Iris pigment epithelial cell (primary cell): ENCODE measurements around the gene UBXN7.
"Not testable (repeated sequence)": the region's sequence is repeated elsewhere in the genome, so short reads cannot be mapped to it uniquely, and the experiment has no call there.

Source experiments
- DNase-seq: peaks from one replicate; pipeline ENCODE4 v3.0.0-alpha.2; 2011; ENCODE audit warnings: low read depth

Gene UBXN7

DNA sequence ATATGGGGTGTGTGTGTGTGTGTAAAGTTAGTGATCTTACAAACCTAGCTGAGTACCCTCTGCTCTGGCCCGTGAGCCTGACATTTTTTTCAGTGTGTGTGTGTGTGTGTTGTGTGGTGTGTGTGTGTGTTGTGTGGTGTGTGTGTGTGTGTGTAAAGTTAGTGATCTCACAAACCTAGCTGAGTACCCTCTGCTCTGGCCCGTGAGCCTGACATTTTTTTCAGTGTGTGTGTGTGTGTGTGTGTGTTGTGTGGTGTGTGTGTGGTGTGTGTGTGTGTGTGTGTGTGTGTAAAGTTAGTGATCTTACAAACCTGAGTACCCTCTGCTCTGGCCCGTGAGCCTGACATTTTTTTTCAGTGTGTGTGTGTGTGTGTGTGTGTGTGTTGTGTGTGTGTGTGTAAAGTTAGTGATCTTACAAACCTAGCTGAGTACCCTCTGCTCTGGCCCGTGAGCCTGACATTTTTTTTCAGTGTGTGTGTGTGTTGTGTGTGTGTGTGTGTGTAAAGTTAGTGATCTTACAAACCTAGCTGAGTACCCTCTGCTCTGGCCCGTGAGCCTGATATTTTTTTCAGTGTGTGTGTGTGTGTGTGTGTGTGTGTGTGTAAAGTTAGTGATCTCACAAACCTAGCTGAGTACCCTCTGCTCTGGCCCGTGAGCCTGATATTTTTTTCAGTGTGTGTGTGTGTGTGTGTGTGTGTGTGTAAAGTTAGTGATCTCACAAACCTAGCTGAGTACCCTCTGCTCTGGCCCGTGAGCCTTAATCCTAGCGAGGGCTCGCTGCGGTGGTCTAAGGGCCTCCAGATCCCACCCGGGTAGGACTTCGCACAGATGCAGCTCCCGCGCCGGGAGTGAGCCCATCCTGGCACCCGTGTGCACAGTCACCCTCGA lies 115.2 kb downstream of the UBXN7 start:
- not testable (repeated sequence) for DNase-seq

- DNase-seq, result no peak
These were observed 116.4 kb downstream of the UBXN7 start for GRCh38 chr3:196315821-196316220.

- DNase-seq, result no peak
These were observed 117.6 kb downstream of the UBXN7 start for GRCh38 chr3:196314597-196314996.

DNA sequence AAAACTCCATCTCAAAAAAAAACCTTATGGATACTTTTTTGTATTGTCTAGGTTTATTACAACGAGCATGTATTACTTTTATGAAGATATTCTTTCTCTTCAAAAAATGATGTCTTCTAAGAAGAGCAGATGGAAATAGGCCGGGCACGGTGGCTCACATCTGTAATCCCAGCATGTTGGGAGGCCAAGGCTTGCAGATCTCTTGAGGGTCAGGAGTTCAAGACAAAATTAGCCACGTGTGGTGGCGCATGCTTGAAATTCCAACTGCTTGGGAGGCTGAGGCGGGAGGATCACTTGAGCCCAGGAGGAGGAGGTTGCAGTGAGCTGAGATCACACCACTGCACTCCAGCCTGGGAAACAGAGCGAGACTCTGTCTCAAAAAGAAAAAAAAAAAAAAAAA lies 118.1 kb downstream of the UBXN7 start:
- not testable (repeated sequence) for DNase-seq

GRCh38 chr3:196302960-196303359 lies 129.3 kb downstream of the UBXN7 start:
- not testable (repeated sequence) for DNase-seq

GRCh38 chr3:196302551-196302950 lies 129.7 kb downstream of the UBXN7 start:
- not testable (repeated sequence) for DNase-seq

DNA sequence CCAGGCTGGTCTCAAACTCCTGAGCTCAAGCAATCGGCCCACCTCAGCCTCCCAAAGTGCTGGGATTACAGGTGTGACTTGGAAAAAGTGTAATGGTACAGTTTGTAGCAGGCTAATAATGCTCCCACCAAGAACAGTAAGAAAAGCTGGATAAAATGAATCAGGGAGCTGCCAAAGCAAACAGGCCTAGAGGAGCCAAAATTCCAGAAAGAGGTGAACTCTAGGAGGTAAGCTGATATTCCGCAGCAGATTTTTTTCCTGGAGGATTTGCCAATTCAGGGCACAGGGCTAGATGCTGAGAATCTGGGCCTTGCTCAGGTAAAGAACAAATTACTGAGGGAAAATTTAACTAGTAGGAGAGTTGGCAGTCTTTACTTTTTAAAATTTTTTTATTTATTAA lies 133.7 kb downstream of the UBXN7 start:
- DNase-seq, result no peak
